Measurements from ENCODE around the gene UBE2J2. TPM values are rescaled to one million over a fixed set of nuclear protein-coding genes. Genes with fewer than 3 reads are reported as not detected.

UBE2J2 gene
- total and polyA plus RNA-seq, 2 donors (not counting 3 experiments of a cell fraction or from before 2014, with no cell fraction given) = 60.7 to 80.7 TPM

- Histone ChIP-seq H3K4me3 (replicated peaks in 1 of 3; ENCODE audit: insufficient read depth in 1 of 3, low read depth in 1 of 3, low read length in 3 of 3) (no peak overlapping the region), H3K9ac (replicated peaks; ENCODE audit: extremely low read depth, insufficient read depth, low read length) (no peak overlapping the region), H3K79me2 (ENCODE audit: control insufficient read depth, insufficient read depth, low read length) (peaks cover 54% of the 10 kb centered on the region), H2AFZ (ENCODE audit: low read depth, low read length) (no peak overlapping the region), H3K27me3 (ENCODE audit: control insufficient read depth in 2 of 2, insufficient read depth in 2 of 2, low read length in 2 of 2) (no peaks in the 10 kb centered on the region), H3K4me1 (ENCODE audit: control insufficient read depth, extremely low read depth, insufficient read depth, low read length) (peaks cover 13% of the 10 kb centered on the region), H3K9me1 (replicated peaks; ENCODE audit: control insufficient read depth, extremely low read depth, insufficient read depth, low read length) (no peaks in the 10 kb centered on the region), H3K4me2 (ENCODE audit: insufficient read depth, low read length) (no peak overlapping the region), H4K20me1 (replicated peaks; ENCODE audit: control insufficient read depth, extremely low read depth, insufficient read depth, low read length) (peaks cover 5% of the 10 kb centered on the region), H3K36me3 (ENCODE audit: control insufficient read depth in 2 of 2, extremely low read depth in 1 of 2, insufficient read depth in 2 of 2, low read length in 2 of 2) (peaks cover 0 to 14% of the 10 kb centered on the region in 2 experiments), H3K27ac (ENCODE audit: insufficient read depth, low read depth, low read length) (no peak overlapping the region), H3K9me3 (replicated peaks; ENCODE audit: control insufficient read depth, insufficient read depth, low read length) (no peaks in the 10 kb centered on the region)
- TF ChIP-seq CTCF (IDR thresholded peaks at IDR 0.05; ENCODE audit: extremely low read depth in 1 of 2, insufficient read depth in 1 of 2, low read depth in 1 of 2, low read length in 2 of 2) = no peak
- no peak for TF ChIP-seq GATA2 (IDR thresholded peaks at IDR 0.05; ENCODE audit: insufficient read depth, insufficient read length, low read depth, low read length)
- TF ChIP-seq MYC (IDR thresholded peaks at IDR 0.05; ENCODE audit: low read depth, low read length) = no peak
- TF ChIP-seq EZH2 (IDR thresholded peaks at IDR 0.05; ENCODE audit: borderline replicate concordance, low read depth, low read length, severe bottlenecking) = no peak
- no peak for TF ChIP-seq FOS (IDR thresholded peaks at IDR 0.05; ENCODE audit: borderline replicate concordance, insufficient read depth, low read length)
- no peak for TF ChIP-seq POLR2AphosphoS5 (IDR thresholded peaks at IDR 0.05; ENCODE audit: insufficient read depth, low read depth, low read length)
- TF ChIP-seq POLR2A (IDR thresholded peaks at IDR 0.05; ENCODE audit: low read depth, low read length) = no peak
- no peak for TF ChIP-seq JUN (IDR thresholded peaks at IDR 0.05; ENCODE audit: borderline replicate concordance, insufficient read depth, insufficient read length, low read depth)
- no peak for TF ChIP-seq MAX (IDR thresholded peaks at IDR 0.05; ENCODE audit: insufficient read depth, insufficient read length)
- no peak for DNase-seq (ENCODE audit: low read depth, low spot score)
- POLR2A ChIA-PET = no interaction called here
- intact Hi-C loops (cut with micrococcal nuclease) (no loop called here), dilution Hi-C loops (cut with MboI; ENCODE audit: extremely low pct_ligation_motif_present, low sequenced_read_pairs) (no loop called here)
- no TSS peak for BruUV-seq (replicated peaks)
- no peak for FAIRE-seq
- CTCF ChIA-PET = no interaction called here
Measured at GRCh38 chr1:1322952-1323351, 49.3 kb upstream of the UBE2J2 start.
